Embryonic facial prominence (tissue), 1 donor: ENCODE results near the gene NPHP3.

ENCODE experiments used
- DNase-seq: peaks from one replicate; pipeline ENCODE4 v3.0.0-alpha.2; 2016; ENCODE audit errors: extremely low spot score

The NPHP3 gene

GRCh38 chr3:132703733-132704132 lies 18.5 kb downstream of the NPHP3 start:
- DNase-seq: no peak

DNA sequence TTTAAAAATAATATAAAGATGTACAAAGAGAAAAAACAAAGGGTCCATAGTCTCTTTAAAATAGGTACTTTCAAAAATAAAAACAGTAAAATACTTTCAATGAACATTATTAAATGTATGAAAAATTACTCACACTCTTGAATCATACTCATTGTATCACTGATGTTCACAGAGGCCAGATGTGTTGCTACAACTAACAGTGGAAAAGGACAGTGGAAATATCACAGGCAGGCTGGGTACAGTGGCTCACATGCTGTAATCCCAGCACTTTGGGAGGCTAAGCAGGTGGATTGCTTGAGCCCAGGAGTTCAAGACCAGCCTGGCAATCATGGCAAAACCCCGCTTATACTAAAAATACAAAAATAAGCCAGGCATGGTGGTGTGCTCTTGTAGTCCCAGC lies 26.8 kb downstream of the NPHP3 start:
- DNase-seq: no peak

- no peak for DNase-seq
Observed at GRCh38 chr3:132694991-132695390, 27.2 kb downstream of the NPHP3 start.

DNA sequence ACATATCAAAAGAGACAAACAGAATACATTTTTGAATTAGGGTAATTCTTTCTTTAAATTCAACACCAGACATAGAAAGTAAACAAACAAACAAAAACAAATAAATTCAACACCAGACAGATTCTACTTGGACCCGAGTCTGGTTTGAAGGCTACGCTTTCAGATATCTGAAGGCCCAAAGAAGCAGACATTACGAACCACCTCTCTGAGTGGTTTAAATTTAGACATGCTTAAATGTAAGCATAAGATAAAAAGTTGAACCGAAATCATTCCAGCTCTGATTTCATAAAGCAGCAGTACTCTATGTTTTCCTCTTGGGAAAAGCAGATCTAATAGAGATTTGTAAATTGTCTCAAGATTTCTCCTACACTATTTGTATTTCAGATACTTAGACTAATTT lies 32.2 kb downstream of the NPHP3 start:
- DNase-seq: no peak

- DNase-seq: no peak
Observed at GRCh38 chr3:132682201-132682600, 40.0 kb downstream of the NPHP3 start.

- DNase-seq: no peak
Observed at GRCh38 chr3:132681421-132681820, 40.8 kb downstream of the NPHP3 start.

DNA sequence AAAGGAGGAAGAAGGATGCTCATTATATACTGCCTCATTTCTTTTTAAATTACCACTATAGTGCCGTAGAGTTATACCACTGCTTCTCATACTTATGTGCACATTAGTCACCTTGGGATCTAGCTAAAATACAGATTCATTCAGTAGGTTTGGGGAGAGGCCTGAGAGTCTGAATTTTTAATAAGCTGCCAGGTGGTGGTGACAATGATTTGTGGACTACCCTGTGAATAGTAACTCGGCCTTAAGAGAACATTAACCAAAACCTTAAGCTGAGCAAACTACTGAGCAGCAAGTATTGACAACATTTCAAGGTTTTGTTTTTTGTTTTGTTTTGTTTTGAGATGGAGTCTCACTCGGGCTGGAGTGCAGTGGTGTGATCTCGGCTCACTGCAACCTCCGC lies 42.3 kb downstream of the NPHP3 start:
- DNase-seq: no peak

DNA sequence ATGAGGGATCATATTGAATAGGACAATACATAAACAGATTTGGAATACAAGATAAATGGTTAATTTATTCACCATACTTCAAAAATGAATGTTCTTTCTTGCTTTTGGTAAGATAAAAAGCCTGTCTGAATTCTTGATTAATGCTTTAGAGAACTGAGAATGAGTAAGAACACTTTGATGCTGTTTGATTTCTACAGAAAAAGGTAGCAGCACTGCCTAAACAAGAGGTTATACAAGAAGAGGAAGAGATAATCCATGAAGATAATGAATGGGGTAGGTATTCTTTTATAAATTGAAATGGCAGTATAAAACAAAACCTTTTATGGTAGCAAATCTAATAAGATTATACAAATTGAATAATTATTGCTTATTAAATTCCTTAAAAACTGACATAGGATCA lies 46.8 kb downstream of the NPHP3 start:
- no peak for DNase-seq

GRCh38 chr3:132669256-132669777 lies 52.9 kb downstream of the NPHP3 start:
- DNase-seq: no peak

DNA sequence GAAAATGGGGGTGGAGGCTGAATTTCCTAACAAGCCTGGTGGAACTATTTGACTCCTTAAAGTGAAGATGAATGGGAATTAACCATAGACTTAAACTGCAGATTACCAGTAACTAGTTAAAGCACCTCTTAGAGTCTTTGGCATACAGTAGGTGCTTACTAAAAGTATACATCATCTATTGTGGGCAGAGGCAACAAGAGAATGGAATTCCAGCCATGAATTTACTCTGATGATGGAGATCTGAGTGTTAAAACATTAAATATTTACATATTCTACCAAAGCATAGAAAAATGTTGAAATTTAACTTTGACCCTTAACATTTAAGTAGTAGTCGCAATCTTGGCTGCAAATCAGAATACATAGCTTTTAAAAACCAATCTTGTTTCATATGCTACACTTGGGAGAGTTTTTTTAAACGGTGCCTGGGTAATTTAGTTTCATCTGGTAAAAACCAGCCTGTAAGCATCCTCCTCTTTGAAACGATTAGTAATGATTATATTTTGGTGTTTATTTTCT lies 56.9 kb downstream of the NPHP3 start:
- no peak for DNase-seq

GRCh38 chr3:132662212-132662611 lies 60.0 kb downstream of the NPHP3 start:
- no peak for DNase-seq

DNA sequence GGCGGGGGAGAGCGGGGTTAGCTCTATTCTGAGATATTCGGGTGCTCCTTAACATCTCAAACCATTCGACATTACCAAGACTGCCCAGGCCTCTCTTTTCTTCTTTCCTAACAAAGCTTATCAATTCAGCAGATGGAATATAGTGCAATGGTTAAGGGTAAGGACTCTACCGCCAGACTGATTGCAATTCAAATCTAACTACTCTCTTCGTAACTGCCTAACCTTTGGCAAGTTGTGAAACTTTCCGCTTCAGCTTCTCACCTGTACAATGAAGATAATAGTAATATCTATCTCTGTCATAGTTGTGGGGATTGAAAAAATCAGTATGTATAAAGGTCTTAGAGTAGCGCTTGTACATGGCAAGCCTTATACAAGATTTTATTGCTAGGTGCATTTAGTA lies 61.1 kb downstream of the NPHP3 start:
- no peak for DNase-seq

GRCh38 chr3:132660811-132661070 lies 61.5 kb downstream of the NPHP3 start:
- DNase-seq: no peak

- peak; percentile 40 for DNase-seq
Observed at GRCh38 chr3:132660052-132660810, 62.0 kb downstream of the NPHP3 start, which contains the start of gene UBA5. Gene UBA5 (plus strand): TSS chr3:132660329. CDS start chr3:132660538, 209 bp downstream.

GRCh38 chr3:132659365-132660051 lies 62.7 kb downstream of the NPHP3 start, which contains the start of gene ACAD11:
Gene ACAD11 (minus strand): TSS chr3:132659809. CDS start chr3:132659751, 58 bp downstream.
- peak; percentile 68 for DNase-seq

DNA sequence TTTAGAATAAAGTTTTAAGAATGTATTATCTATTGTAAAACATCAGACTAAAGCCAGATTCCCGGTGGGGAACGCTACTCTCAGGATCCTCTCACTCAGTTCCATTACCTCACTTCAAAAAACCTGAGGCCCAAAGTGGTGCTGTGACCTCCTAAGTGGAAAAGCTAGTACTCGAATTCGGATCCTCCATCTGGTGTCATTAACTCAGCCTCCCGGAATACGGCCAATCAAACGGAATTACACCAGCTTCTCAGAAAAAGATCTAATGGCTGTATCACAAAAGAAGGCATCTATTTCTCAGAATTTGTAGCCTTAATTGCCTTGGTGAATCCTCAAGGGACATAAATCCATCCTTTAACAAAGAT lies 63.2 kb downstream of the NPHP3 start:
- DNase-seq: no peak

DNA sequence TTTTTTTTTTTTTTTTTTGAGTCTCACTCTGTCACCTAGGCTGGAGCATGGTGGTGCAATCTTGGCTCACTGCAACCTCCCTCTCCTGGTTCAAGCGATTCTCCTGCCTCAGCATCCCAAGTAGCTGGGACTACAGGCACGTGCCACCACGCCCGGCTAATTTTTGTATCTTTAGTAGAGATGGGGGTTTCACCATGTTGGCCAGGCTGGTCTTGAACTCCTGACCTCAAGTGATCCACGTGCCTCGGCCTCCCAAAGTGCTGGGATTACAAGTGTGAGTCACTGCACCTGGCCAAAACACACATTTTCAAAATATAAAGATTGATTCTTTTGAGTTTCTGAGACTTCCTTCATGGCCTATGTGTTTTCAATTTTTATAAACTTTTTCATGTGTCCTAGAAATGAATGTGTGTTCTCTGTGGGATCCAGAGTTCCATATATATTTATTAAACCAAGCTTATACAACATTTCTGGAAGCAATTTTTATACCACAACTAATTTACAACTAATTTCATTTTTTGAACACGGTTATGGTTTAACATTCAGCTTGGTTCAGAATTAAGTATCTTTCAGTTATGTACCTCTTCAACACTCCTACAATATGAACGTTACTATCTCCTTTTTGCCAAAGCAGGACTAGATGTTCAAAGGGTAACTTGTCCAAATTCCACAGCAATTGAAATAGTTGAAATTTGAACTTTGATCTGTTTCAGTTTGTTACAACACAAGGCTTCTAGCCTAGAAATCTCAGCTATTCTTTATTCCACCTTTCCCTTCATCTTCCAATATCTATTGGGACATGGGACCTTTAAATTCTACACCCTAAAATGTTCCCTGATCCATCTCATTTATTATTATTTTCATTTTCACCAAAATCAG lies 64.1 kb downstream of the NPHP3 start:
- DNase-seq: no peak

DNA sequence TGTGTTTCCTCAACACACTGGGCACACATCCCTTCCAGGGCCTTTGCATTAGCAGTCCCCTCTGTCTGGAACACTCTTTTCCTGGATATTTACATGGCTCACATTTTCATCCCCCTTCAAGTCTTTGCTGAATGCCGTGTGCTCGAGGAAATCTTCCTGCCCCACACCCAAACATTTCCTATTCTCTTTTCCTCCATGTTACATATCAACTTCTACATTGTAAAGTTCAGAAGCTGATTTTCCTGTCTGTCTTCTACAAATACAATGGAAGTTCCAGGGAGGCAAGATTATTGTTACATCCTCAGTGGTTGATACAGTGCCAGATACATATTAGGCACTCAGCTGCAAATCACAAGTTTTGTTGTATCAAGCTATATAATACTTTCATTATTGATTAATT lies 66.7 kb downstream of the NPHP3 start:
- DNase-seq: no peak

DNA sequence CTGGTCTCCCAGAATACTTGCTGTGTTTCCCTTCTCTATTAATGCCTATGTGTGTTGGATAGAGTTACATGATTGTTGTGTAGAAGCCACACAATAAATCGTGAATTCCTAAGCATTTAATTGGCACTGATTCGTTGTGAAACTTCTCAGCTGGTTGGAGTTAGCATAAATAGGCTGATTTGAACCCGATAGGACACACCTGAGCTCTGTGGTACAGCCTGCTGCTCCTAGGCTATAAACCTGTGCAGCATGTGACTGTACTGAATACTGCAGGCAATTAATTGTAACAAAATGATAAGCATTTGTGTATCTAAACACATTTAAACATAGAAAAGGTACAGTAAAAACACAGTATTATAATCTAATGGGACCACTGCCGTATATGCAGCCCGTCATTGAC lies 67.5 kb downstream of the NPHP3 start:
- no peak for DNase-seq

- no peak for DNase-seq
Observed at GRCh38 chr3:132654190-132654589, 68.0 kb downstream of the NPHP3 start.

- DNase-seq: no peak
Observed at GRCh38 chr3:132652640-132653270, 69.5 kb downstream of the NPHP3 start.

GRCh38 chr3:132650153-132650552 lies 72.1 kb downstream of the NPHP3 start:
- no peak for DNase-seq
